Left lung (tissue), 10 donors: ENCODE results near the gene GPR158. TPM values are rescaled to one million over a fixed set of nuclear protein-coding genes. Genes with fewer than 3 reads are reported as not detected.
"Not testable (repeated sequence)": the region's sequence is repeated elsewhere in the genome, so short reads cannot be mapped to it uniquely, and the experiment has no call there.

Experiments
- ATAC-seq: fragments of 200-7000 bp; cut with Tn5 transposase; one replicate; pipeline ENCODE4 v1.9.1; 2020; ENCODE audit warnings: moderate library complexity
- DNase-seq, 4 donors: peaks; one replicate each; pipeline ENCODE4 v3.0.0-alpha.2; 2013 to 2020
- H3K27ac ChIP-seq, 2 donors: fragments of 200-600 bp; sonication (generic) in 1 of 2; one replicate each; pipeline versions ENCODE4 v1.5.0 to v1.8.0; 2020 to 2021
- H3K27me3 ChIP-seq, 2 donors: fragments of 200-600 bp; sonication (generic) in 1 of 2; one replicate each; pipeline versions ENCODE4 v1.5.0 to v1.8.0; 2020 to 2021
- H3K36me3 ChIP-seq, 2 donors: fragments of 200-600 bp; sonication (generic) in 1 of 2; one replicate each; pipeline versions ENCODE4 v1.5.0 to v1.8.0; 2020 to 2021
- H3K4me1 ChIP-seq, 2 donors: fragments of 200-600 bp; one replicate each; pipeline ENCODE4 v1.8.0; 2021
- H3K4me3 ChIP-seq, 2 donors: fragments of 200-600 bp; sonication (generic) in 1 of 2; one replicate each; pipeline versions ENCODE4 v1.5.0 to v1.8.0; 2020 to 2021; ENCODE audit warnings: mild to moderate bottlenecking in 1 of 2
- H3K9me3 ChIP-seq, 2 donors: fragments of 200-600 bp; sonication (generic) in 1 of 2; one replicate each; pipeline versions ENCODE4 v1.5.0 to v1.8.0; 2020 to 2021
- intact Hi-C, 2 donors: fragments of 100-400 bp; cut with DNase I; formaldehyde crosslinking; loops; one replicate each; pipeline versions ENCODE4 v1.11.2 to v1.14.2; 2022
- polyA plus RNA-seq, 6 donors: library from polyadenylated mRNA; unstranded; fragments of 120-200 nt; gene quantifications; one replicate each; pipeline ENCODE4 v1.2.1, GENCODE V29; 2013; ENCODE audit not compliant: insufficient read length in 6 of 6
- total RNA-seq, 2 donors: library from RNA; stranded (reverse); fragmentation: NEBNext Ultra II Directional; extraction: Animal tissue kit (Norgen Biotek cat#: 25700); gene quantifications; one replicate each; pipeline ENCODE4 v1.2.1, GENCODE V29; 2021
- TF ChIP-seq, protein P1 (sequence below), 2 donors: fragments of 200-600 bp; sonication (generic) in 1 of 2; IDR thresholded peaks; one replicate each; pipeline versions ENCODE4 v1.5.0 to v1.8.0; 2021; ENCODE audit warnings: antibody characterized with exemption in 2 of 2
- donor health status: DM: no; HTN: yes; CAD: no.
- donor health status: DM: no; HTN: no; CAD: no.

The GPR158 gene
- total and polyA plus RNA-seq, 8 donors: 0.05 to 1.5 (median 0.88) TPM

DNA sequence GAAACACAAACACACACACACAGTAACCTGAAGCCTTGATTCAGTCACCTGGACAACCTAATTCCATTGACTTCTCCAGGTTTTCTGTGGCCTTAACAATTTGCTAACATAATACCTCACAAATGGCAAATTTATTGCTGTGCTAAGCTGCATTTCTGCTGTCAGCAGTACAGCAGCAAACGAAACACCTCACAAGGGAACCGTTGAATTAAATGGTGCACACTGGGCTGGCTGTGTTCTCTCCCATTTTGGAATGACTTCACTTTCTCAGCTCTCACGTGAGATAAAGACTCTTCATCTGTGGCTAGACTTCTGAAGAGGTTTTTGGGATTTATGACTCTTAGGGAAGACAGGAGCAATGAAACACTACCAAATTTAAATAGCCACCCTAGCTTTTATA, 152.5 kb downstream of the GPR158 start:
- TF ChIP-seq, protein P1, sequence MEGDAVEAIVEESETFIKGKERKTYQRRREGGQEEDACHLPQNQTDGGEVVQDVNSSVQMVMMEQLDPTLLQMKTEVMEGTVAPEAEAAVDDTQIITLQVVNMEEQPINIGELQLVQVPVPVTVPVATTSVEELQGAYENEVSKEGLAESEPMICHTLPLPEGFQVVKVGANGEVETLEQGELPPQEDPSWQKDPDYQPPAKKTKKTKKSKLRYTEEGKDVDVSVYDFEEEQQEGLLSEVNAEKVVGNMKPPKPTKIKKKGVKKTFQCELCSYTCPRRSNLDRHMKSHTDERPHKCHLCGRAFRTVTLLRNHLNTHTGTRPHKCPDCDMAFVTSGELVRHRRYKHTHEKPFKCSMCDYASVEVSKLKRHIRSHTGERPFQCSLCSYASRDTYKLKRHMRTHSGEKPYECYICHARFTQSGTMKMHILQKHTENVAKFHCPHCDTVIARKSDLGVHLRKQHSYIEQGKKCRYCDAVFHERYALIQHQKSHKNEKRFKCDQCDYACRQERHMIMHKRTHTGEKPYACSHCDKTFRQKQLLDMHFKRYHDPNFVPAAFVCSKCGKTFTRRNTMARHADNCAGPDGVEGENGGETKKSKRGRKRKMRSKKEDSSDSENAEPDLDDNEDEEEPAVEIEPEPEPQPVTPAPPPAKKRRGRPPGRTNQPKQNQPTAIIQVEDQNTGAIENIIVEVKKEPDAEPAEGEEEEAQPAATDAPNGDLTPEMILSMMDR (IDR thresholded peaks at IDR 0.05): no peak
- intact Hi-C loops: no loop called here

DNA sequence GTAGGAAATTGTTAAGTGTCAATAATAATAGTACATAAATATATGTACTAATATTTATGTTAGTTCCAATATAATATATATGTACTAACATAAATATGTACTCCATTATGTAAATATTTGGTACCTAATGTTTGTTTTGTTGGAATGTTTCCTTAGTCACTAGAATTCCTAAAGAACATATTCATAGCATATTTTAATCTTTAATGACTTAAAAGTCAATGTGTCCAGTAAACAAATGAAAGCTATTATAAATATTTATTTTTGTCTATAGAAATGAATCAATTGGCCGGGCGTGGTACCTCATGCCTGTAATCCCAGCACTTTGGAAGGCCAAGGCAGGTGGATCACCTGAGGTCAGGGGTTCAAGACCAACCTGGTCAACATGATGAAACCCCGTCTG, 153.6 kb downstream of the GPR158 start:
- H3K27me3 ChIP-seq: no peaks in the 10 kb centered on the region
- H3K4me1 ChIP-seq: no peaks in the 10 kb centered on the region
- no peak for DNase-seq
- intact Hi-C loops: no loop called here
- no peaks in the 10 kb centered on the region for H3K36me3 ChIP-seq
- ATAC-seq: no peak
- TF ChIP-seq, protein P1 (IDR thresholded peaks at IDR 0.05): no peak
- peaks cover 0 to 14% of the 10 kb centered on the region in 2 donors for H3K9me3 ChIP-seq
- no peak overlapping the region for H3K27ac ChIP-seq
- no peak overlapping the region for H3K4me3 ChIP-seq

More for the DNA sequence above, 152.5 kb downstream of the GPR158 start:
- no peak for DNase-seq
- H3K27me3 ChIP-seq: no peaks in the 10 kb centered on the region
- H3K4me3 ChIP-seq: no peak overlapping the region
- no peaks in the 10 kb centered on the region for H3K4me1 ChIP-seq
- no peak for ATAC-seq
- H3K9me3 ChIP-seq: peaks cover 0 to 25% of the 10 kb centered on the region in 2 donors
- no peaks in the 10 kb centered on the region for H3K36me3 ChIP-seq
- no peak overlapping the region for H3K27ac ChIP-seq

DNA sequence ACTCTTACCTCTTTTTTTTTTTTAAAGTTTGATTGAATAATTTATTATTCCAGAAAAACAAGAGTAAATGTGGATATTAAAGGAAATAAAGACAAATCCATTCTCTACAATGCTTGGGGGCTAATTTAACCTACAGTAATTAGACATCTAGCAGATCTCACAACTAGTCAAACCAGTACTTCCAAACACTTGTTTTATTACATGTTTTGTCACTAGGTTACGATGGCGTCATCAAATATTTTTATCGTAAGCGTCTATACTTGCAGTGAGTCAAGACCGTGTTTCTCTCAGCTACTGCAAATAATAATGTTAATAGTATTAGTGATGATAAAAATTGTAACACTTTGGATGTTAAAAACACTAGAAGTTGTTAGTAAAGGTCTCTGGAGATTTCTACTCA, 154.8 kb downstream of the GPR158 start:
- H3K4me3 ChIP-seq, H3K27me3 ChIP-seq: not testable (repeated sequence)

DNA sequence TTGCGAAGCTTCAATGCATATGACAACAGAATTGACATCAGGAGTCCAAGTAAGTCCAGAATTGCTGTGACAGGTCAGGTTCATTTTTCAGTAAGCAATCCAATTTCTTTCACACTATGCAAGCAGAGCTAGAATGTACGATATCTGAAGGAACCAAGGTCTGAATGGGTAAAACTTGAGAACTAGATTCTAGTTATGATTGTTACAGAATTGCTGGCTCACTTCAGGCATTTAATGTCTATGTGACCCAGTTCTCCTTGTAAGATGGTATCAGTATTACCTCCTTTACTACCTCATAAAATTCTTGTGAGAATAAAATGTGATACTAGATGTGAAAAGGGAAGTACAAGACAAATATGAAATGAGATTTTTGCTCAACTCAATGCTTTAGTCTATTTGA, 159.6 kb downstream of the GPR158 start:
- TF ChIP-seq, protein P1 (IDR thresholded peaks at IDR 0.05): no peak
- DNase-seq (no peak), ATAC-seq (no peak)
- no peaks in the 10 kb centered on the region for H3K36me3 ChIP-seq
- no peaks in the 10 kb centered on the region for H3K4me1 ChIP-seq
- intact Hi-C loops: no loop called here
- no peaks in the 10 kb centered on the region for H3K27me3 ChIP-seq
- H3K4me3 ChIP-seq: no peak overlapping the region
- H3K9me3 ChIP-seq: no peaks in the 10 kb centered on the region
- H3K27ac ChIP-seq: no peak overlapping the region

More for the DNA sequence above, 154.8 kb downstream of the GPR158 start:
- ATAC-seq, H3K27ac ChIP-seq, intact Hi-C loops, H3K9me3 ChIP-seq, DNase-seq, H3K4me1 ChIP-seq, H3K36me3 ChIP-seq: not testable (repeated sequence)

DNA sequence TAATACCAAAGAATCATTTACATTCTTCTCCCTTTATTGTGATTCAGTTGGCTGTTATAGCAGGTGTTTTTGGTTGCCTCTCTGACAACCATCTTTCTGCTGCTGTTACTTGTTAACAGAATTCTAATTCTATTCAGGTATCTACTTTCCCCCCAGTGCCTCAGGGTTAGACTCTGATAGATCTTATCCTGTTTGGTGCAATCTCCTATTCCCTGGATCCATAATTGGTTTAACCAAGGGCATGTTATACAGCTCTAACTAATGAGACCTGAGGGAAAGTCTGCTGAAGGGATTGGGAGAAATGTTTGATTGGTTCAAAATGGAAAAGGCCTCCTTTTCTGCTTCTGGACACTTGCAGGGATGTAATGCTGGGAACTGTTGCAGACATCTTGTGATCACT, 161.5 kb downstream of the GPR158 start:
- TF ChIP-seq, protein P1 (IDR thresholded peaks at IDR 0.05): no peak
- no peaks in the 10 kb centered on the region for H3K27me3 ChIP-seq
- no peak for DNase-seq
- no peak for ATAC-seq
- H3K9me3 ChIP-seq: no peaks in the 10 kb centered on the region
- no peaks in the 10 kb centered on the region for H3K36me3 ChIP-seq
- H3K27ac ChIP-seq: no peak overlapping the region
- H3K4me3 ChIP-seq: no peak overlapping the region
- intact Hi-C loops: no loop called here
- no peaks in the 10 kb centered on the region for H3K4me1 ChIP-seq

DNA sequence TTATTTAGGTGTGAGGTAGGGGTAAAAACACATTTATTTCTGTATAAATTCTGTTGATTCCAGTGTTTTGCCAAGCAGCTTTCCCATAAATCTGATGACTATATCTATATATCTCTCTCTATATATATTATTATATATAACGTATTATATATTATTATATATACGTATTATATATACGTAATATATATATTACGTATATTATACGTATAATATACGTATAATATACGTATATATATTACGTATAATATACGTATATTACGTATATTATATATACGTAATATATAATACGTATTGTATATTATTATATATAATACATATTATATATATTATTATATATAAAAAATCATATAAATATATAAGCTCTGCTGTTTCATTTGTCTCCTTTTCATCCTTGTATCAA, 163.5 kb downstream of the GPR158 start:
- Histone ChIP-seq H3K36me3 (no peaks in the 10 kb centered on the region), H3K27ac (no peak overlapping the region), H3K4me3 (no peak overlapping the region), H3K9me3 (no peaks in the 10 kb centered on the region), H3K4me1 (no peaks in the 10 kb centered on the region), H3K27me3 (no peaks in the 10 kb centered on the region)
- intact Hi-C loops: no loop called here
- ATAC-seq: no peak
- TF ChIP-seq, protein P1 (IDR thresholded peaks at IDR 0.05): no peak
- DNase-seq: no peak
